HepG2 (cell line): Measurements from ENCODE around the gene C19orf38. TPM values are rescaled to one million over a fixed set of nuclear protein-coding genes. Genes with fewer than 3 reads are reported as not detected.
A peak's percentile ranks its signal among the peaks of the same experiment; 100 is the strongest.

Source experiments
- ATAC-seq: fragments of 200-7000 bp; cut with Tn5 transposase; 3 replicates; pipeline ENCODE4 v1.9.1; 2020; ENCODE audit warnings: mild to moderate bottlenecking, moderate library complexity
- Bru-seq: library from RNA; stranded (reverse); fragments of 400-500 nt; gene quantifications from one replicate; lab custom pipeline; 2021; lab: Mats Ljungman, UMichigan
- BruChase-seq, 2 experiments: library from RNA; stranded (reverse); fragments of 400-500 nt; gene quantifications; one replicate each; lab custom pipeline; 2021; lab: Mats Ljungman, UMichigan
- BruUV-seq: library from RNA; stranded (reverse); fragments of 400-500 nt; replicated peaks from 2 replicates; lab custom pipeline; 2021; lab: Mats Ljungman, UMichigan
- CTCF ChIA-PET: fragments of 300-600 bp; formaldehyde crosslinking; extraction: SDS; loops from one replicate; lab custom pipeline; 2021; ENCODE audit warnings: low total read pairs, inconsistent platforms, low intra/inter-chr PET ratio; lab: Yijun Ruan, JAX
- POLR2A ChIA-PET: fragments of 350-600 bp; sonication (Branson Sonifier 250); formaldehyde crosslinking; loops from one replicate; lab custom pipeline; 2020; ENCODE audit warnings: antibody characterized with exemption, inconsistent platforms; lab: Yijun Ruan, JAX
- DNase-seq: peaks from one replicate; pipeline ENCODE4 v3.0.0-alpha.2; 2015; ENCODE audit warnings: low spot score
- FAIRE-seq: peaks from 3 replicates; lab custom pipeline; 2011; peaks lifted over from hg19 to GRCh38; lab: Jason Lieb, UNC
- H2AFZ ChIP-seq: one replicate; pipeline ENCODE4 v1.6.1; 2011; ENCODE audit warnings: low read length, inconsistent platforms
- H3K27ac ChIP-seq: fragments of 300-600 bp; 3 replicates; pipeline ENCODE4 v1.8.0; 2011; ENCODE audit warnings: mixed run types, mild to moderate bottlenecking, mixed read lengths, low read length, inconsistent platforms; ENCODE audit not compliant: insufficient read depth; ENCODE audit errors: extremely low read length
- H3K27me3 ChIP-seq, 2 experiments: fragments of 200-600 bp in 1 of 2; 2 replicates in 1 of 2; 3 replicates in 1 of 2; pipeline versions ENCODE4 v1.6.0 to v1.8.0; 2011; ENCODE audit warnings: low read length in 2 of 2, mild to moderate bottlenecking in 2 of 2, moderate library complexity in 2 of 2, inconsistent platforms in 1 of 2; ENCODE audit not compliant: insufficient read depth in 2 of 2, control insufficient read depth in 1 of 2
- H3K36me3 ChIP-seq, 2 experiments: fragments of 200-600 bp in 1 of 2; replicated peaks in 1 of 2; 2 replicates in 1 of 2; 3 replicates in 1 of 2; pipeline versions ENCODE4 v1.5.1 to v1.8.0; 2011; ENCODE audit warnings: low read length in 2 of 2, inconsistent platforms in 1 of 2; ENCODE audit not compliant: insufficient read depth in 2 of 2, control insufficient read depth in 1 of 2
- H3K4me1 ChIP-seq: 2 replicates; pipeline ENCODE4 v1.5.1; 2012; ENCODE audit warnings: low read length, inconsistent platforms; ENCODE audit not compliant: insufficient read depth
- H3K4me2 ChIP-seq: 2 replicates; pipeline ENCODE4 v1.6.0; 2011; ENCODE audit warnings: low read depth, low read length, inconsistent platforms
- H3K4me3 ChIP-seq, 3 experiments: fragments of 200-600 bp in 1 of 3; sonication (generic), shearing (Covaris generic) in 1 of 3; replicated peaks in 1 of 3; 2 replicates each; pipeline ENCODE4 v1.5.1; 2011 to 2016; ENCODE audit warnings: low read length in 3 of 3, inconsistent platforms in 2 of 3, low read depth in 2 of 3, mild to moderate bottlenecking in 2 of 3, control low read depth in 1 of 3, mixed read lengths in 1 of 3; ENCODE audit not compliant: insufficient read depth in 1 of 3
- H3K79me2 ChIP-seq: one replicate; pipeline ENCODE4 v1.6.1; 2011; ENCODE audit warnings: low read length, inconsistent platforms; ENCODE audit not compliant: insufficient read depth
- H3K9ac ChIP-seq: 2 replicates; pipeline ENCODE4 v1.6.0; 2011; ENCODE audit warnings: mild to moderate bottlenecking, low read depth, low read length, inconsistent platforms; ENCODE audit not compliant: insufficient read depth
- H3K9me3 ChIP-seq: 2 replicates; pipeline ENCODE4 v1.5.1; 2012; ENCODE audit warnings: mild to moderate bottlenecking, low read length
- H4K20me1 ChIP-seq: 2 replicates; pipeline ENCODE4 v1.6.0; 2011; ENCODE audit warnings: inconsistent platforms, mild to moderate bottlenecking, low read length, moderate library complexity; ENCODE audit not compliant: insufficient read depth
- CEBPB ChIP-seq: IDR thresholded peaks from 2 replicates; pipeline ENCODE4 v1.6.1; 2011; ENCODE audit warnings: low read depth, low read length, improper control_type of control experiment, borderline replicate concordance
- DNMT1 ChIP-seq: sonication (generic); formaldehyde crosslinking; IDR thresholded peaks from 2 replicates; pipeline ENCODE4 v1.5.1; 2020; ENCODE audit warnings: mild to moderate bottlenecking, missing genetic modification reagents
- RAD51 ChIP-seq: fragments of 450-650 bp; IDR thresholded peaks from 2 replicates; pipeline ENCODE4 v1.6.1; 2016; ENCODE audit warnings: borderline replicate concordance
- SP2 ChIP-seq: sonication (generic); formaldehyde crosslinking; IDR thresholded peaks from 2 replicates; pipeline ENCODE4 v1.5.1; 2020; ENCODE audit warnings: mild to moderate bottlenecking, missing genetic modification reagents
- THYN1 ChIP-seq: sonication (generic); formaldehyde crosslinking; IDR thresholded peaks from 2 replicates; pipeline ENCODE4 v1.8.1; 2023; ENCODE audit warnings: low read depth, mild to moderate bottlenecking, moderate library complexity, missing genetic modification reagents, borderline replicate concordance
- ZFP37 ChIP-seq: sonication (generic); formaldehyde crosslinking; IDR thresholded peaks from 2 replicates; pipeline ENCODE4 v1.4.0; 2020; ENCODE audit warnings: missing genetic modification reagents, borderline replicate concordance
- ZNF101 ChIP-seq: sonication (generic); formaldehyde crosslinking; IDR thresholded peaks from 2 replicates; pipeline ENCODE4 v1.4.0; 2020; ENCODE audit warnings: mild to moderate bottlenecking, low read depth, missing genetic modification reagents, borderline replicate concordance
- ZNF232 ChIP-seq: sonication (generic); formaldehyde crosslinking; IDR thresholded peaks from 2 replicates; pipeline ENCODE4 v1.4.0; 2020; ENCODE audit warnings: missing genetic modification reagents, borderline replicate concordance
- WGBS: methylation state at CpG from one replicate; pipeline ENCODE4 v1.1.6; 2017; ENCODE audit warnings: low lambda C conversion rate; 5-methylcytosine and 5-hydroxymethylcytosine counted together
- in situ Hi-C: cut with HindIII; loops from 2 replicates; pipeline ENCODE4 v1.10.0; 2017; ENCODE audit warnings: low pct_unique_long_range_greater_than_20kb; ENCODE audit not compliant: extremely low pct_ligation_motif_present
- intact Hi-C: fragments of 100-400 bp; cut with micrococcal nuclease; formaldehyde crosslinking; loops from one replicate; pipeline ENCODE4 v1.10.0; 2022; ENCODE audit not compliant: unreplicated experiment
- long read RNA-seq, 2 experiments: library from RNA in 1 of 2; library from polyadenylated mRNA in 1 of 2; stranded (forward) in 1 of 2; unstranded in 1 of 2; transcript quantifications; one replicate each; pipeline ENCODE4 v2.0.0, GENCODE V29; 2019 to 2022
- polyA minus RNA-seq, 3 experiments: library from RNA; depleted of rRNA, polyadenylated mRNA; stranded (reverse); fragments of >200 nt; gene quantifications; 2 replicates each; pipeline ENCODE4 v1.2.3, GENCODE V29; 2011; ENCODE audit warnings: low replicate concordance in 1 of 3
- polyA plus RNA-seq, 8 experiments: library from polyadenylated mRNA; depleted of rRNA in 3 of 8; stranded (reverse) in 7 of 8; unstranded in 1 of 8; fragments of >200 nt; fragmentation: Illumina TruSeq in 4 of 8; extraction: Trizol in 4 of 8; gene quantifications; 2 replicates each; pipeline versions ENCODE4 v1.2.1 to v1.2.3, GENCODE V29; 2011 to 2016; ENCODE audit warnings: low read depth in 4 of 8, missing spikeins in 1 of 8, mixed read lengths in 1 of 8; ENCODE audit not compliant: insufficient read depth in 1 of 8
- total RNA-seq, 5 experiments: library from RNA; depleted of rRNA; stranded (reverse); fragments of >200 nt; fragmentation: Illumina TruSeq; extraction: Trizol; gene quantifications; 2 replicates each; pipeline ENCODE4 v1.2.3, GENCODE V29; 2016; ENCODE audit warnings: low read depth in 1 of 5
- TF ChIP-seq, protein P1 (sequence below): IDR thresholded peaks from 2 replicates; pipeline ENCODE4 v1.6.1; 2016; ENCODE audit warnings: control low read depth
- TF ChIP-seq, protein P2 (sequence below): sonication (generic); formaldehyde crosslinking; IDR thresholded peaks from 2 replicates; pipeline ENCODE4 v1.5.1; 2020; ENCODE audit warnings: mild to moderate bottlenecking, moderate library complexity, missing genetic modification reagents
- TF ChIP-seq, protein P3 (sequence below): IDR thresholded peaks from 2 replicates; pipeline ENCODE4 v1.6.1; 2016; ENCODE audit warnings: low read depth, control low read depth

Gene C19orf38, protein sequence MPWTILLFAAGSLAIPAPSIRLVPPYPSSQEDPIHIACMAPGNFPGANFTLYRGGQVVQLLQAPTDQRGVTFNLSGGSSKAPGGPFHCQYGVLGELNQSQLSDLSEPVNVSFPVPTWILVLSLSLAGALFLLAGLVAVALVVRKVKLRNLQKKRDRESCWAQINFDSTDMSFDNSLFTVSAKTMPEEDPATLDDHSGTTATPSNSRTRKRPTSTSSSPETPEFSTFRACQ
- total RNA-seq (2016; rRNA removed; fragmentation: Illumina TruSeq; extraction: Trizol) = not detected in 2 replicates
- not detected in 2 replicates for total RNA-seq (2016; cell fraction: cytosol; rRNA removed; fragmentation: Illumina TruSeq; extraction: Trizol; ENCODE audit: low read depth)
- not detected in 2 replicates for total RNA-seq (2016; cell fraction: insoluble cytoplasmic fraction; rRNA removed; fragmentation: Illumina TruSeq; extraction: Trizol)
- 0.37 TPM in 1 of 2 replicates, not detected in the other for total RNA-seq (2016; cell fraction: membrane; rRNA removed; fragmentation: Illumina TruSeq; extraction: Trizol)
- total RNA-seq (2016; cell fraction: nucleus; rRNA removed; fragmentation: Illumina TruSeq; extraction: Trizol) = not detected in 2 replicates
- 0.10 and 0.11 TPM in 2 replicates for polyA plus RNA-seq (2011; rRNA removed)
- 0.09 TPM in 1 of 2 replicates, not detected in the other for polyA plus RNA-seq (2011; cell fraction: cytosol; rRNA removed)
- not detected in 2 replicates for polyA plus RNA-seq (2011; cell fraction: nucleus; rRNA removed)
- polyA plus RNA-seq (2012) = 0.12 TPM in 1 of 2 replicates, not detected in the other
- polyA plus RNA-seq (2016; cell fraction: cytosol; fragmentation: Illumina TruSeq; extraction: Trizol; ENCODE audit: low read depth) = not detected in 2 replicates
- not detected in 2 replicates for polyA plus RNA-seq (2016; cell fraction: insoluble cytoplasmic fraction; fragmentation: Illumina TruSeq; extraction: Trizol; ENCODE audit: low read depth)
- polyA plus RNA-seq (2016; cell fraction: membrane; fragmentation: Illumina TruSeq; extraction: Trizol; ENCODE audit: low read depth) = 0.14 TPM in 1 of 2 replicates, not detected in the other
- polyA plus RNA-seq (2016; cell fraction: nucleus; fragmentation: Illumina TruSeq; extraction: Trizol; ENCODE audit: insufficient read depth, low read depth) = not detected in 2 replicates
- 0.49 TPM in 1 of 2 replicates, not detected in the other for polyA minus RNA-seq (2011; rRNA and poly(A)+ RNA removed; ENCODE audit: low replicate concordance)
- not detected in 2 replicates for polyA minus RNA-seq (2011; cell fraction: cytosol; rRNA and poly(A)+ RNA removed)
- polyA minus RNA-seq (2011; cell fraction: nucleus; rRNA and poly(A)+ RNA removed) = not detected in 2 replicates
- Bru-seq, nascent RNA = percentile 23 among the genes with signal in this experiment
- percentile 37 among the genes with signal in this experiment for BruChase-seq, experiment 1, labeled RNA remaining after a 6-hour chase
- BruChase-seq, experiment 2, labeled RNA remaining after a 2-hour chase = percentile 28 among the genes with signal in this experiment
- long read RNA-seq, experiment 1 = 0 reads
- long read RNA-seq, experiment 2 = 0 reads

DNA sequence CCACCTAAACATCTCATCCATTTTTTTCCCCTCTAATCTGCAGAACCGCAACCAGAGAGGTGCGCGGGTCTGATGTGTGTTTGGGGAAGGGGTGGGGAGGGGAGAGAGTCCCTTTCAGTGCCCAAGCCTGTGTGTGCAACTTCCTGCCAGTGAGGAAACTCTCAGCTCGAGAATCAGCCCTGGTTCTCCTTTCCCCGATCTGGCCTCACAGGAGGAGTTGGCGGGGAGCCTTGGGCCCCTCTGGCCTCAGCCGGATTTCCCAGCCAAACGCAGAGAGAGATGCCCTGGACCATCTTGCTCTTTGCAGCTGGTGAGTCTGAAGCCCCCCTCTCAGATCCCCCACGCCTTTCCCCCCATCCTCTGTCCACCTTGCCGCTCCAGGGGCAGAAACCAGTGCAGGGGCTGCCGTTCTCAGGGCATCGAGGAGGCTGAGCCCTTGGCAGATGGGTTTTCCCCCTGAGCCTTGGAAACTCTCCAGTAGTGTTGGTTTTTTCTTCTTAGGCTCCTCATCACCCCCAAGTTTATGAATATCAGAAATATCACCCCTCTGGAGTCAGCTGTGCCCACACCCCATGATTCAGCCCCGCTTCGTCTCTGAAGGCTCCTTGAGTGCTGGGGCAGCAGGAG, at the start of gene C19orf38:
TSS of gene C19orf38 (plus strand) at position 186 of the 627 bp plus-strand sequence. CDS start at position 280, 94 bp downstream.
- ChIA-PET CTCF (no interaction called here), POLR2A (no interaction called here)
- no peak within 1 kb of the TSS for H3K4me2 ChIP-seq
- H3K9me3 ChIP-seq = peaks cover 7% of the 10 kb centered on the region; the same call in 1 of the 2 replicates
- no peak within 1 kb of the TSS for H3K9ac ChIP-seq
- no peak within 1 kb of the TSS for H3K27ac ChIP-seq
- 55% methylated on average over 13 of the region's 14 CpGs for WGBS
- no peaks in the 10 kb centered on the region for H3K36me3 ChIP-seq
- ATAC-seq (no peak), DNase-seq (no peak), FAIRE-seq (no peak)
- H2AFZ ChIP-seq = no peak within 1 kb of the TSS
- H3K4me3 ChIP-seq = no peak within 1 kb of the TSS
- TF ChIP-seq THYN1 (CRISPR knock-in tag) = no peak
- TF ChIP-seq, protein P1, sequence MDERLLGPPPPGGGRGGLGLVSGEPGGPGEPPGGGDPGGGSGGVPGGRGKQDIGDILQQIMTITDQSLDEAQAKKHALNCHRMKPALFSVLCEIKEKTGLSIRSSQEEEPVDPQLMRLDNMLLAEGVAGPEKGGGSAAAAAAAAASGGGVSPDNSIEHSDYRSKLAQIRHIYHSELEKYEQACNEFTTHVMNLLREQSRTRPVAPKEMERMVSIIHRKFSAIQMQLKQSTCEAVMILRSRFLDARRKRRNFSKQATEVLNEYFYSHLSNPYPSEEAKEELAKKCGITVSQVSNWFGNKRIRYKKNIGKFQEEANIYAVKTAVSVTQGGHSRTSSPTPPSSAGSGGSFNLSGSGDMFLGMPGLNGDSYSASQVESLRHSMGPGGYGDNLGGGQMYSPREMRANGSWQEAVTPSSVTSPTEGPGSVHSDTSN = no peak
- TF ChIP-seq ZNF101 (CRISPR knock-in tag) = no peak
- TF ChIP-seq RAD51 = no peak
- TF ChIP-seq, protein P2, sequence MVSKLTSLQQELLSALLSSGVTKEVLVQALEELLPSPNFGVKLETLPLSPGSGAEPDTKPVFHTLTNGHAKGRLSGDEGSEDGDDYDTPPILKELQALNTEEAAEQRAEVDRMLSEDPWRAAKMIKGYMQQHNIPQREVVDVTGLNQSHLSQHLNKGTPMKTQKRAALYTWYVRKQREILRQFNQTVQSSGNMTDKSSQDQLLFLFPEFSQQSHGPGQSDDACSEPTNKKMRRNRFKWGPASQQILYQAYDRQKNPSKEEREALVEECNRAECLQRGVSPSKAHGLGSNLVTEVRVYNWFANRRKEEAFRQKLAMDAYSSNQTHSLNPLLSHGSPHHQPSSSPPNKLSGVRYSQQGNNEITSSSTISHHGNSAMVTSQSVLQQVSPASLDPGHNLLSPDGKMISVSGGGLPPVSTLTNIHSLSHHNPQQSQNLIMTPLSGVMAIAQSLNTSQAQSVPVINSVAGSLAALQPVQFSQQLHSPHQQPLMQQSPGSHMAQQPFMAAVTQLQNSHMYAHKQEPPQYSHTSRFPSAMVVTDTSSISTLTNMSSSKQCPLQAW (CRISPR knock-in tag) = no peak
- TF ChIP-seq, protein P3, sequence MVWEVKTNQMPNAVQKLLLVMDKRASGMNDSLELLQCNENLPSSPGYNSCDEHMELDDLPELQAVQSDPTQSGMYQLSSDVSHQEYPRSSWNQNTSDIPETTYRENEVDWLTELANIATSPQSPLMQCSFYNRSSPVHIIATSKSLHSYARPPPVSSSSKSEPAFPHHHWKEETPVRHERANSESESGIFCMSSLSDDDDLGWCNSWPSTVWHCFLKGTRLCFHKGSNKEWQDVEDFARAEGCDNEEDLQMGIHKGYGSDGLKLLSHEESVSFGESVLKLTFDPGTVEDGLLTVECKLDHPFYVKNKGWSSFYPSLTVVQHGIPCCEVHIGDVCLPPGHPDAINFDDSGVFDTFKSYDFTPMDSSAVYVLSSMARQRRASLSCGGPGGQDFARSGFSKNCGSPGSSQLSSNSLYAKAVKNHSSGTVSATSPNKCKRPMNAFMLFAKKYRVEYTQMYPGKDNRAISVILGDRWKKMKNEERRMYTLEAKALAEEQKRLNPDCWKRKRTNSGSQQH (CRISPR knock-in tag) = no peak
- TF ChIP-seq ZNF232 (CRISPR knock-in tag) = no peak
- no peak for TF ChIP-seq DNMT1
- no peak for TF ChIP-seq CEBPB
- no peak for TF ChIP-seq ZFP37 (CRISPR knock-in tag)
- TF ChIP-seq SP2 (CRISPR knock-in tag) = no peak
- no peaks in the 10 kb centered on the region; a peak in 1 of 5 replicates for H3K27me3 ChIP-seq
- no peaks in the 10 kb centered on the region for H4K20me1 ChIP-seq
- in situ Hi-C loops (no loop called here), intact Hi-C loops (no loop called here)
- no TSS peak for BruUV-seq
- peaks cover 23% of the 10 kb centered on the region for H3K4me1 ChIP-seq
- no peaks in the 10 kb centered on the region for H3K79me2 ChIP-seq
